ENCODE results near the gene ADGRV1. TPM values are rescaled to one million over a fixed set of nuclear protein-coding genes. Genes with fewer than 3 reads are reported as not detected.
"Not testable (repeated sequence)": the region's sequence is repeated elsewhere in the genome, so short reads cannot be mapped to it uniquely, and the experiment has no call there.

Gene ADGRV1
- total RNA-seq, 1 donor from 2014 or later = 0.69 TPM

- no peak overlapping the region for H3K4me3 ChIP-seq (ENCODE audit: low read depth, low read length)
- TF ChIP-seq, protein P1, sequence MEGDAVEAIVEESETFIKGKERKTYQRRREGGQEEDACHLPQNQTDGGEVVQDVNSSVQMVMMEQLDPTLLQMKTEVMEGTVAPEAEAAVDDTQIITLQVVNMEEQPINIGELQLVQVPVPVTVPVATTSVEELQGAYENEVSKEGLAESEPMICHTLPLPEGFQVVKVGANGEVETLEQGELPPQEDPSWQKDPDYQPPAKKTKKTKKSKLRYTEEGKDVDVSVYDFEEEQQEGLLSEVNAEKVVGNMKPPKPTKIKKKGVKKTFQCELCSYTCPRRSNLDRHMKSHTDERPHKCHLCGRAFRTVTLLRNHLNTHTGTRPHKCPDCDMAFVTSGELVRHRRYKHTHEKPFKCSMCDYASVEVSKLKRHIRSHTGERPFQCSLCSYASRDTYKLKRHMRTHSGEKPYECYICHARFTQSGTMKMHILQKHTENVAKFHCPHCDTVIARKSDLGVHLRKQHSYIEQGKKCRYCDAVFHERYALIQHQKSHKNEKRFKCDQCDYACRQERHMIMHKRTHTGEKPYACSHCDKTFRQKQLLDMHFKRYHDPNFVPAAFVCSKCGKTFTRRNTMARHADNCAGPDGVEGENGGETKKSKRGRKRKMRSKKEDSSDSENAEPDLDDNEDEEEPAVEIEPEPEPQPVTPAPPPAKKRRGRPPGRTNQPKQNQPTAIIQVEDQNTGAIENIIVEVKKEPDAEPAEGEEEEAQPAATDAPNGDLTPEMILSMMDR (conservative IDR thresholded peaks at IDR 0.05; ENCODE audit: low read depth, low read length) = no peak
- no peak for DNase-seq (ENCODE audit: low read depth)
Measured at GRCh38 chr5:90658620-90659019, 100.0 kb downstream of the ADGRV1 start.

GRCh38 chr5:90668079-90668565 lies 109.5 kb downstream of the ADGRV1 start:
- H3K4me3 ChIP-seq (ENCODE audit: low read depth, low read length); DNase-seq (ENCODE audit: low read depth): not testable (repeated sequence)

DNA sequence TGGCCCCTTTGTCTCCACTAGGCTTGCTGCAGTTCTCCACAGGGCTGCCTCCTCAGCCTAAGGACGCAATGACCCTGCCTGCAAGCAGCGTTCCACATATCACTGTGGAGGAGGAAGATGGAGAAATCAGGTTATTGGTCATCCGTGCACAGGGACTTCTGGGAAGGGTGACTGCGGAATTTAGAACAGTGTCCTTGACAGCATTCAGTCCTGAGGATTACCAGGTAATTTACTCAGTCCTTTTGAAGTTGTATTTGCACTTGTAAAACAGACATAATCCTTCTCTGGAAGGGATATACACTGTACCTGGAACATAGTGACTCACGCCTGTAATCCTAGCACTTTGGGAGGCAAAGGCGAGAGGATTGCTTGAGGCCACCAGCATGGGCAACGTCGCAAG lies 116.6 kb downstream of the ADGRV1 start:
- H3K4me3 ChIP-seq (ENCODE audit: low read depth, low read length) = no peak overlapping the region
- DNase-seq (ENCODE audit: low read depth) = no peak
- TF ChIP-seq, protein P1 (conservative IDR thresholded peaks at IDR 0.05; ENCODE audit: low read depth, low read length) = no peak

DNA sequence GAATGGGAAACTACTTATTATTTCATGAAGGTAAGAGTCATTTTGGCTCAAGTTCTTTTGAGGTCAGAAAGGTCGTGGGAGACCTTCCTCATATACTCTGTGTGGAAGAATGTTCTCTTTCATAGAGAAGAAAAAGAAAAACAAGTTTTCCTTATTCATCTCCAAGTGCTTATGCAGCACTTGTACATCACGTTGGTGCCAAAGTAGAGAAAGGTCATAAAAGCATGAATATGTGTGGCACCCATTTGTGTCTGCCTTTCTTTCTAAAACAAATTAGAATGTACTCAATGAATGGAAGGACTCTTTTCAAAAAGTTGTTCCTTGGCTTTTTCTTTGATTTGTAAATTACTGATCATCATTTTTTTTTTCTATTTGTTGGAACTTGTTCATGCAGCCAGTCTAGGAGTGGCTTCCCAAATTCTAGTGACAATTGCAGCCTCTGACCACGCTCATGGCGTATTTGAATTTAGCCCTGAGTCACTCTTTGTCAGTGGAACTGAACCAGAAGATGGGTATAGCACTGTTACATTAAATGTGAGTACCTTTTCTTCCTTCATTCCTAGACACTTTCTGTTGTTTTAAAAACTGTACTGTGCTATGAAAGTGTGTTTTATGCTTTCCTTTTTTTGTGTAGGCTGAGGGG lies 122.4 kb downstream of the ADGRV1 start:
- DNase-seq (ENCODE audit: low read depth) = no peak

GRCh38 chr5:90682278-90682677 lies 123.7 kb downstream of the ADGRV1 start:
- no peak for DNase-seq (ENCODE audit: low read depth)
- no peak overlapping the region for H3K4me3 ChIP-seq (ENCODE audit: low read depth, low read length)
- TF ChIP-seq, protein P1 (conservative IDR thresholded peaks at IDR 0.05; ENCODE audit: low read depth, low read length) = no peak

More for the DNA sequence above, 122.4 kb downstream of the ADGRV1 start:
- H3K4me3 ChIP-seq (ENCODE audit: low read depth, low read length) = no peak overlapping the region
- TF ChIP-seq, protein P1 (conservative IDR thresholded peaks at IDR 0.05; ENCODE audit: low read depth, low read length) = no peak

DNA sequence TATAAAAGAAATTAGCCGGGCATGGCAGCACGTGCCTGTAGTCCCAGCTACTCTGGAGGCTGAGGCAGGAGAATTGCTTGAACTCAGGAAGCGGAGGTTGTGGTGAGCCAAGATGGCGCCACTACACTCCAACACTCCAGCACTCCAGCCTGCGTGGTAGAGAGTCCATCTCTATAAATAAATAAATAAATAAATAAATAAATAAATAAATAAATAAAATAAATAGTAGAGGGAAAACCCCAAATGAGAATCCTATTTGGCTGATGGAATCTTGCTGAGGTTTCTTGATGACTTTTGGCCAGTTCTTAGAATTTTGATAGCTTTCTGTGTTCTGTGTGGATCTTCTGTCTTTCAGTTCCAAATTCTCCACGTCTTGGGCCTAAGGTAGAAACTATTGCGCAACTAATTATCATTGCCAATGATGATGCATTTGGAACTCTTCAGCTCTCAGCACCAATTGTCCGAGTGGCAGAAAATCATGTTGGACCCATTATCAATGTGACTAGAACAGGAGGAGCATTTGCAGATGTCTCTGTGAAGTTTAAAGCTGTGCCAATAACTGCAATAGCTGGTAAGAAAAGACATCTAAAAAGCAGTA lies 126.9 kb downstream of the ADGRV1 start:
- TF ChIP-seq, protein P1 (conservative IDR thresholded peaks at IDR 0.05; ENCODE audit: low read depth, low read length) = no peak
- DNase-seq (ENCODE audit: low read depth) = no peak
- H3K4me3 ChIP-seq (ENCODE audit: low read depth, low read length) = no peak overlapping the region

DNA sequence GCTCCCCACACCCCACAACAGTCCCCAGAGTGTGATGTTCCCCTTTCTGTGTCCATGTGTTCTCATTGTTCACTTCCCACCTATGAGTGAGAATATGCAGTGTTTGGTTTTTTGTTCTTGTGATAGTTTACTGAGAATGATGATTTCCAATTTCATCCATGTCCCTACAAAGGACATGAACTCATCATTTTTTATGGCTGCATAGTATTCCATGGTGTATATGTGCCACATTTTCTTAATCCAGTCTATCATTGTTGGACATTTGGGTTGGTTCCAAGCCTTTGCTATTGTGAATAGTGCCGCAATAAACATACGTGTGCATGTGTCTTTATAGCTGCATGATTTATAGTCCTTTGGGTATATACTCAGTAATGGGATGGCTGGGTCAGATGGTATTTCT lies 127.8 kb downstream of the ADGRV1 start:
- not testable (repeated sequence) for DNase-seq (ENCODE audit: low read depth); H3K4me3 ChIP-seq (ENCODE audit: low read depth, low read length)

DNA sequence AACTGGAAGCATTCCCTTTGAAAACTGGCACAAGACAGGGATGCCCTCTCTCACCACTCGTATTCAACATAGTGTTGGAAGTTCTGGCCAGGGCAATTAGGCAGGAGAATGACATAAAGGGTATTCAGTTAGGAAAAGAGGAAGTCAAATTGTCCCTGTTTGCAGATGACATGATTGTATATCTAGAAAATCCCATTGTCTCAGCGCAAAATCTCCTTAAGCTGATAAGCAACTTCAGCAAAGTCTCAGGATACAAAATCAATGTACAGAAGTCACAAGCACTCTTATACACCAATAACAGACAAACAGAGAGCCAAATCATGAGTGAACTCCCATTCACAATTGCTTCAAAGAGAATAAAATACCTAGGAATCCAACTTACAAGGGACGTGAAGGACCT lies 128.9 kb downstream of the ADGRV1 start:
- not testable (repeated sequence) for H3K4me3 ChIP-seq (ENCODE audit: low read depth, low read length); DNase-seq (ENCODE audit: low read depth)
